ENCODE data around the gene MESP2.

The MESP2 gene

GRCh38 chr15:89807689-89808088 lies 31.6 kb downstream of the MESP2 start:
- no peak overlapping the region for H3K9ac ChIP-seq (ENCODE audit: low read depth, low read length, poor library complexity, severe bottlenecking)
- no peak overlapping the region for H3K4me2 ChIP-seq (ENCODE audit: low read depth, low read length, poor library complexity, severe bottlenecking)
- H3K9me2 ChIP-seq (replicated peaks; ENCODE audit: low read depth, low read length), result no peaks in the 10 kb centered on the region
- no peaks in the 10 kb centered on the region for H3K27me3 ChIP-seq (ENCODE audit: insufficient read depth, low read length, poor library complexity, severe bottlenecking)
- TF ChIP-seq, protein P1, sequence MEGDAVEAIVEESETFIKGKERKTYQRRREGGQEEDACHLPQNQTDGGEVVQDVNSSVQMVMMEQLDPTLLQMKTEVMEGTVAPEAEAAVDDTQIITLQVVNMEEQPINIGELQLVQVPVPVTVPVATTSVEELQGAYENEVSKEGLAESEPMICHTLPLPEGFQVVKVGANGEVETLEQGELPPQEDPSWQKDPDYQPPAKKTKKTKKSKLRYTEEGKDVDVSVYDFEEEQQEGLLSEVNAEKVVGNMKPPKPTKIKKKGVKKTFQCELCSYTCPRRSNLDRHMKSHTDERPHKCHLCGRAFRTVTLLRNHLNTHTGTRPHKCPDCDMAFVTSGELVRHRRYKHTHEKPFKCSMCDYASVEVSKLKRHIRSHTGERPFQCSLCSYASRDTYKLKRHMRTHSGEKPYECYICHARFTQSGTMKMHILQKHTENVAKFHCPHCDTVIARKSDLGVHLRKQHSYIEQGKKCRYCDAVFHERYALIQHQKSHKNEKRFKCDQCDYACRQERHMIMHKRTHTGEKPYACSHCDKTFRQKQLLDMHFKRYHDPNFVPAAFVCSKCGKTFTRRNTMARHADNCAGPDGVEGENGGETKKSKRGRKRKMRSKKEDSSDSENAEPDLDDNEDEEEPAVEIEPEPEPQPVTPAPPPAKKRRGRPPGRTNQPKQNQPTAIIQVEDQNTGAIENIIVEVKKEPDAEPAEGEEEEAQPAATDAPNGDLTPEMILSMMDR (conservative IDR thresholded peaks at IDR 0.05; ENCODE audit: low read length), result no peak
- no peak for TF ChIP-seq EZH2phosphoT487 (IDR thresholded peaks at IDR 0.05; ENCODE audit: borderline replicate concordance)
- no peaks in the 10 kb centered on the region for H3F3A ChIP-seq (ENCODE audit: low read depth)
- H3K36me3 ChIP-seq (ENCODE audit: insufficient read depth, low read length), result no peaks in the 10 kb centered on the region
- no peak overlapping the region for H3K4me3 ChIP-seq (ENCODE audit: low read length, poor library complexity, severe bottlenecking)
- no peaks in the 10 kb centered on the region for H4K20me1 ChIP-seq (ENCODE audit: insufficient read depth, low read length, poor library complexity, severe bottlenecking)
- H3K9me3 ChIP-seq (ENCODE audit: insufficient read depth, low read depth, low read length), result no peaks in the 10 kb centered on the region
- H3K79me2 ChIP-seq (ENCODE audit: insufficient read depth, low read length), result no peaks in the 10 kb centered on the region
- no peak overlapping the region for H2AFZ ChIP-seq (ENCODE audit: low read length)
- no peaks in the 10 kb centered on the region for H3K4me1 ChIP-seq (ENCODE audit: insufficient read depth, low read length, poor library complexity, severe bottlenecking)

DNA sequence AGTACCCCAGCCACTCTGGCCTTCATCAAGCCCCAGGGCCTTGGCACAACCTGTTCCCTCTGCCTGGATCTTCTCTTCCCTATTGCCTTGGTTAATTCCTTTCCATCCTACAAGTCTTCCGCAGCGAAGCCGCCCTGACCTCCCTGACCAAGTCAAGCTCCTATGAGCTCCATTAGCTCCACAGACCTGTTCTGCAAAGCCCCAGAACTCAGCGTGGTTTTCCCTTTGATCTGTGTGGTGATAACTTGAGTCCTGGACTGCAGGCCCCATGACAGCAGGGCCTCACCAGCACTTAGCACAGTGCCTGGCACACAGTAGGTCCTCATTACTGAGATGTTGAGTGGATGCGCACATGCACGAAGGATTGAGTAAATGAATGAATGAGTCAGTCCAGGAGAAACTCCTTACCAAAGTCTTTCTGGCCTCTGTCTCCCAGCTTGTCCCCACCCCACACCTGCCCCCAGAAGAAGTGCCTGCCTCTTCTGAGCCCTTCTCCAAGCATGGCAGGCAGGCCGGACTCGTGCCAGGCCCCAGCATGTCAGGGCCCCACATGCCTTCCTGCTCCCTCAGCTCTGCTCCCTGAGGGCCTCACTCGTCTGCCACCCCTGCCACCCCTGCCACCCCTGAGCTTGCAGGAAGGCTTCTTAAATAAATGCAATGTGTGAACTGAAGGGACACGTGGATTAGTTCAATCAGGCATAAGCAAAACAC lies 32.2 kb downstream of the MESP2 start:
- Histone ChIP-seq H2AFZ (ENCODE audit: low read length) (no peak overlapping the region), H3K9me2 (replicated peaks; ENCODE audit: low read depth, low read length) (no peaks in the 10 kb centered on the region), H3K9ac (ENCODE audit: low read depth, low read length, poor library complexity, severe bottlenecking) (no peak overlapping the region), H3K9me3 (ENCODE audit: insufficient read depth, low read depth, low read length) (no peaks in the 10 kb centered on the region), H3K4me3 (ENCODE audit: low read length, poor library complexity, severe bottlenecking) (no peak overlapping the region), H3K79me2 (ENCODE audit: insufficient read depth, low read length) (no peaks in the 10 kb centered on the region), H3K27me3 (ENCODE audit: insufficient read depth, low read length, poor library complexity, severe bottlenecking) (no peaks in the 10 kb centered on the region), H3K36me3 (ENCODE audit: insufficient read depth, low read length) (no peaks in the 10 kb centered on the region), H3K4me1 (ENCODE audit: insufficient read depth, low read length, poor library complexity, severe bottlenecking) (no peaks in the 10 kb centered on the region), H3F3A (ENCODE audit: low read depth) (no peaks in the 10 kb centered on the region), H4K20me1 (ENCODE audit: insufficient read depth, low read length, poor library complexity, severe bottlenecking) (no peaks in the 10 kb centered on the region), H3K4me2 (ENCODE audit: low read depth, low read length, poor library complexity, severe bottlenecking) (no peak overlapping the region)
- TF ChIP-seq, protein P1 (conservative IDR thresholded peaks at IDR 0.05; ENCODE audit: low read length), result no peak

- H4K20me1 ChIP-seq (ENCODE audit: insufficient read depth, low read length, poor library complexity, severe bottlenecking), result no peaks in the 10 kb centered on the region
- H3K9ac ChIP-seq (ENCODE audit: low read depth, low read length, poor library complexity, severe bottlenecking), result no peak overlapping the region
- H3K9me2 ChIP-seq (replicated peaks; ENCODE audit: low read depth, low read length), result no peaks in the 10 kb centered on the region
- no peak overlapping the region for H3K4me3 ChIP-seq (ENCODE audit: low read length, poor library complexity, severe bottlenecking)
- no peak overlapping the region for H2AFZ ChIP-seq (ENCODE audit: low read length)
- H3K36me3 ChIP-seq (ENCODE audit: insufficient read depth, low read length), result no peaks in the 10 kb centered on the region
- no peaks in the 10 kb centered on the region for H3K79me2 ChIP-seq (ENCODE audit: insufficient read depth, low read length)
- no peak overlapping the region for H3K4me2 ChIP-seq (ENCODE audit: low read depth, low read length, poor library complexity, severe bottlenecking)
- no peaks in the 10 kb centered on the region for H3K9me3 ChIP-seq (ENCODE audit: insufficient read depth, low read depth, low read length)
- TF ChIP-seq, protein P1 (conservative IDR thresholded peaks at IDR 0.05; ENCODE audit: low read length), result no peak
- TF ChIP-seq EZH2phosphoT487 (IDR thresholded peaks at IDR 0.05; ENCODE audit: borderline replicate concordance), result no peak
- H3K27me3 ChIP-seq (ENCODE audit: insufficient read depth, low read length, poor library complexity, severe bottlenecking), result no peaks in the 10 kb centered on the region
- H3K4me1 ChIP-seq (ENCODE audit: insufficient read depth, low read length, poor library complexity, severe bottlenecking), result no peaks in the 10 kb centered on the region
- H3F3A ChIP-seq (ENCODE audit: low read depth), result no peaks in the 10 kb centered on the region
Observed at GRCh38 chr15:89809093-89809786, 33.1 kb downstream of the MESP2 start.
